GM18505 (cell line): ENCODE measurements around the gene WDR26.

Experiments
- ATAC-seq: cut with Tn5 transposase; IDR thresholded peaks from one replicate; pipeline ENCODE4 v1.9.1; 2021; ENCODE audit not compliant: unreplicated experiment
- POLR2A ChIP-seq: IDR thresholded peaks from 4 replicates; pipeline ENCODE4 v1.6.1; 2011; ENCODE audit warnings: borderline replicate concordance; ENCODE audit not compliant: insufficient read depth, insufficient read length; ENCODE audit errors: extremely low read depth

WDR26 gene

DNA sequence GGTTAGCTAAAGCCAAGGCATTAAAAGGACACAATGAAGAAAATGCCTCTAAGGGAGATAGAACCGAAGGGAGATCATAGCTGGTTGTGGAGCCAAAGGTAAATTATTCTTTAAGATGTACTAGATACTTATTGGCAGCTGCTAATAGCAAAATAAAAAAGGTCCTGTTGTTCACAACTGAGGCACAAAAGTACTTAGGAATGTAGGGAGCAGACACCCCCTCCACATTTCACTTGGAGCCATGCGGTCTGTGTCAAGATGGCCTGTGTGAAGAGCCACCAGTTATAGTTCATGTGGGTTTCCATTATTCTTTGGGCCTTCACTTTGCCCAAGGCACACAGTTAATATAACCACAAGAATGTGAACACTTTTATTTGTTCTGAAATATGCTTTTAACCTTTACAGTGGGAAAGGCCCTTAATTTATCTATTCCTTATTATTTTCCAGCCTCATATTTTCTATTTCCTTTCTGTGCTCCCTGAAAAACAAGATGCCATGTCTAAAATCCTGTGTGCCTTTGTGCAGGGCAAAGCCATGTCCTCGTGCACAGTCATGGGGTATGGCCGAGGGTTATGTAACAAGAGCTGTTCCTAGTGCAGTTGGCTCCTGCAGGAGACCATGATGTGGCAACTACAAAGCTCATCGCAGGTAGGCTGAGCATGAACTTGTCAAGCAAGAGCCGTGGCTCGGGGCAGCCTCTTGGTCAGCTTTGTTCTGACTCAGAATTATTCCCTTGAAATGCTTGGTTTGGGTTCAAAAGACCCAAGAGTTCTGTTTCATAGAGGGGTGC lies 16.2 kb upstream of the WDR26 start:
- ATAC-seq = no peak
- no peak for TF ChIP-seq POLR2A

DNA sequence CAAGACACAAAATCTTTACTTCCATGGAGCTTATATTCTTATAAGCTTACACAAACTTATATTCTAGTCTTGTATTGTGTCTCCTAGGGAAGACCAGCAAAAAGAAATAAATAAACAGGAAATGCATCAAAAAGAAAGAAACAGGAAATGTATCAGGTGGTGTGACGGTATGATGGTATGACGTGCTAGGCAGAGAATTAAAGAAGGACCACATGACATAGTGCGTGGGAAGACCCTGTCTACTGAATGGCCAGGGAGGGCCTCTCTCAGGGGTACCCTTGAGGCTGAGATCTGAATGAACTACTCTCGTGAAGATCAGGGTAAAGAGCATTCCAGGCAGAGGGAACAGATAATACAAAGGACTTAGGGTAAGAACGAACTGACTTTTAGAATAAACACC lies 15.6 kb upstream of the WDR26 start:
- no peak for TF ChIP-seq POLR2A
- ATAC-seq = no peak

GRCh38 chr1:224448453-224449017 lies 13.9 kb upstream of the WDR26 start:
- no peak for ATAC-seq
- TF ChIP-seq POLR2A = no peak

DNA sequence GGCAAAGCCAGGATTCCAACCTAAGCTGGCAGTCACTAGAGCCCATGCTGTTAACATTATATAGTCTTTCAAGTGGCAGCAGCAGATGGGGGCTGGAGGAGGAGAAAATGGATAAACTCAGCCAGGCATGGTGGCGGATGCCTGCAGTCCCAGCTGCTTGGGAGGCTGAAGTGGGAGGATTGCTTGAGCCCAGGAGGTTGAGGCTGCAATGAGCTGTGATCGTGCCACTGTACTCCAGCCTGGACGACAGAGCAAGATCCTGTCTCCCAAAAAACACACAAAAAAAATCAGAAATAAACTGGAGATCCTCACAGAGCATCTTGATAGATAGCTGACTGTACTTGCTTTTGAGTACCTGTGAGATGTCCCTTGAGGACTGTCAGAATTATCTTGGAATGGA lies 13.4 kb upstream of the WDR26 start:
- ATAC-seq = no peak

DNA sequence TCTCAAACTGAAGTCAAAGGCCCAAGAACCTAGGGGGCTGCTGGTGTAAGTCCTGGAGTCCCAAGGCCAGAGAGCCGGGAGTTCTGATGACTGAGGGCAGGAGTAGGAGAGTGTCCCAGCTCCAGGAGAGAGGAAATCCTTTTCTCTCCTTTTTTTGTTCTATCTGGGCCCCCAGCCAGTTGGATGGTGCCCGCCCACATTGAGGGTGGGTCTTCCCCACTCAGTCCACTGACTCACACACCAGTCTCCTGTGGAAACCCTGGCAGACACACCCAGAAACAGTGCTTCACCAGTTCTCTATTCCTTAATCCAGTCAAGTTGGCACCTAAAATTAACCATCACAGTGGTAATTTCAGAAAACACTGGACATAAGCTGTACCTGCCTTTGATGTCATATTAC lies 12.7 kb upstream of the WDR26 start:
- no peak for ATAC-seq
- TF ChIP-seq POLR2A = no peak

More for the DNA sequence above, 13.4 kb upstream of the WDR26 start:
- no peak for TF ChIP-seq POLR2A

DNA sequence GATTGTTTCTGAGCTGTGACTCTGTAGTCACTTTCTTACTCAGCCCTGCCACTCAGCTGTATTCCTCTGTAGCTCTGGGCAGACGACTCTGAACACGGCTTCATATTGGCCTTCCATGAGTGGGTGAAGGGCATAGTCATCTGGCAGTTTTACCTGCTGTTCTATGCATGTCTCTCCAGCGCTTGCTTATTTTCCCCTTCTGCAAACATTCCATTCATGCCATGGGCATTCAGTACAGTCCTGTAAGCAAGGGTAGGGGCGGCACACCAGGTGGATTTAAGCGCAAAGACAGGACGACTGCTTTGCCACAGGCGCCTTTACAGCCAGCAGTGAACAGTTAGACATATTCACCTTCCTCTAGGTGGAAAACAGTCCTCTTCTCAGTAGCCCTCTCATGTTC lies 4.4 kb upstream of the WDR26 start:
- TF ChIP-seq POLR2A = no peak
- ATAC-seq = no peak

DNA sequence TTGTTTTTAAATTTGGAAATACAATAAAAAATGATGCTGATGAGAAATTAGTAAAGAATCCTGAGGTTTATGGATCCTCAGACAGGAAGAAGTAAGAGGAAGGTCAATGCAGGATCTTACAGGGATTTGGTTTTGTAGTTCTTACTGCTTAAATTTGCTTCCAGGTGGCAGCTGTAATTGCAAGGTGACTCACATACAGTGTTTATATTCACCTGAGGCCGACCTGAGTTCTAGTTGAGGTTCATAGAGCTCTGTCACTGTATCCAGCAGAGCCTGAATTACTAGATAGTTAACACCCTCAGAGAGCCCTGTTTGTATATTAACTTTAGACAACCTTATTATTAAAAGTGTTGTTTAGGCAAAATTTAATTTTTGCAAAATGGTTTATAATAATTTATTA lies 1.4 kb upstream of the WDR26 start:
- TF ChIP-seq POLR2A = no peak
- no peak for ATAC-seq

DNA sequence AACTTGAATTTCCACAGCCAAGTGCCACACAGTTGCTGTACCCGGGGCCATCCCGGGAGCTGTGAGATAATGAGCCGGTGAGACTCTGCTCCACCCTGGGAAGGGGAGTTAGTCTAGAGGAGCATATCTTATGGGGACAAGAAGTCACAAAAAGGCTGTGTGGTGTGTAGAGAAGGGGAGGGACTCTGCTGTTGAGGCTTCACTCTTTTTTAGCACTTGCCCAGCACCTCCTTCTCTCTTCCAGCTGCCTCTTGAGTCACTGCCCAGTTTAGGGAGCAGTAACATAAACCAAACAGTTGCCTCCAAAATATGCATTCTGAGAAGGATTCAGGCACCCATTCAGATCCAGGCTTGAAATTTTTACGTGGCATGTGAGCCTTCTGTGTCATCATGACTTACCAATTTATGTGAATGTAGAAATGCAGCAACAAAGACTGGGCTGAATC lies 744 bp upstream of the WDR26 start:
- no peak for TF ChIP-seq POLR2A
- peak; percentile 13 for ATAC-seq

DNA sequence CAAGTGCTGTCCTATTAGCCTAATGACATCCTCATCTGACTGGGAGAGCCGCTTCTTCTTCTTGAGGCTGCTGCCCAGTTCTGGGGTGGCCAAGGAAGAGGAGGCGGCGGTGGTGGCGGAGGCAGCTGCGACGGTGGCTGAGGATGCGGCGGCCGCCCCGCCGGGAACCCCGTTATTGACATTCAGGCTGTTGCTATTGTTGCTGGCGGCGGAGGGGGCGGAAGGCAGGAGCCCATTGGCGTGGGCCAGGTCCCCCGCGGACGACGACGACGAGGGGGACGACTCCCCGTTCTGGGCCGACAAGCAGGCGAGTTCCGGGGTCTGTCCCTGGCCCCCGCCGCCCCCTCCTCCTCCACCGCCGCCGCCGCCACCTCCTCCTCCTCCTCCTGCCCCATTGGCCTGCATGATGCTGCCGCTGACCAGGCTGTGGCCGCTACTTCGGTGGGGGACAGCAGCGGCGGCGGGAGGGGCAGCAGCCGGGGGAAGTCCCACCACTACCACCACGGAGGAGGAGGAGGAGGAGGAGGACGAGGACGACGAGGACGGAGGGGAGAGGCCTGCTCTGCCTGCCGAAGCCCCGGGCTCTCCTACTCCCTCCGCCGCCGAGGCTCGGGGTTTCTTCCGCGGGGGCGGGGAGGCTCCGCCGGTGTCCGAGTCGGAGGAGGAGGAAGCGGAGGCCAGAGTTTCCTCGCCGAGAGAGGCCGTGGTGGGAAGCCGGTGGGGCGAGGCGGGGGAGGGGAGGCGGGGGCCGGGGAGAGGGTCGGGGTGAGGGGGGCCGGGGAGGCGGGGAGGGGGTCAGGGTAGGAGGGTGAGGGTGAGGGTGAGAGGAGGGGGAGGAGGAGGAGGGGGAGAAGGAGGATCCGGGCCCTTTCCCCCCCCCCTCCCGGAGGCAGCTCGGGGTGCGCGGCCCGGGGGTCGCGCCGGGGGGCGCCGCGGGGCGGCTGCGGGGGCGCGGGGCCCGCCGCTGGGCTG lies 610 bp downstream of the WDR26 start:
- ATAC-seq = peak; percentile 10
- TF ChIP-seq POLR2A = no peak

- no peak for TF ChIP-seq POLR2A
- no peak for ATAC-seq
Observed at GRCh38 chr1:224433041-224433691, 1.4 kb downstream of the WDR26 start.

- ATAC-seq = no peak
Observed at GRCh38 chr1:224432672-224433040, 1.9 kb downstream of the WDR26 start.

DNA sequence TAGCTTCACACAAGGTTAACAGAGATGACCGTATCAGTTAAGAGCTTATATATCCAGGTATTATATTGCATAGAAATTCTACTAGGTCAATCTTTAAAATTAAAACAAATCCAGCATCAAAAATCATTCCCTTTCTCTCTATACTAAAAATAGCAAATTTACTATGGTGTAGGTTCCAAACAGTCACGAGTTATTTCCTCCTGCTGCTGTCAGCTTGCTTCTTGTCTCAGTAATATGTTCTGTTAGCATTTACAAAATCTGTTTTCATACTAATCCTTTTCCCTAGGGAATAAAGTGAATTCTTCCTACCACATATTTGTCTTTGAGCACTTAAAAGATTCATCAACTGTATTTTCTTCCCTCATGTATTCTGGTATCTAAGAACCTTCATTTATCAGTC lies 2.5 kb downstream of the WDR26 start:
- no peak for ATAC-seq

More at GRCh38 chr1:224432672-224433040, 1.9 kb downstream of the WDR26 start:
- TF ChIP-seq POLR2A = no peak

DNA sequence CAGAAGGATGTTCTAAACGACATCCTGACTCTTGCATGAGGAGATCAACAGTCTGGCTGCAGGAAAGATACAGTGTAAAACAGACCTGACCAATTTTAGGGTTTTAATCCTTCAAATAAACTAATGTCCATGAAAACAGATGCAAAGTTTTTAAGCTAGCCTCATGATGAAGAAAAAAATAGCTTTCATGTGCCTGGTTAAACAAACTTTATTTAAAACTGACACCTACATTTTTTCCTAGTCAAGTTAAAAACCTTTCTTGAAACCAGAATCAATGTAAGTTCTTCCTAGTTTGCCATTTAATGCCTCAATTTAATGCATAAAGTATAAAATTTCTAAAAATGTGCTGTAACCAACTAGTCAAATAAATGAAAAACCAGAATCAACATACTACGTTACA lies 2.9 kb downstream of the WDR26 start:
- TF ChIP-seq POLR2A = no peak
- ATAC-seq = no peak

More for the DNA sequence above, 2.5 kb downstream of the WDR26 start:
- no peak for TF ChIP-seq POLR2A
